ENCODE data around the gene SP2.
A peak's percentile ranks its signal among the peaks of the same experiment; 100 is the strongest.

Gene SP2

GRCh38 chr17:47899643-47900042 is 3.6 kb downstream of the SP2 start:
- TF ChIP-seq EGR1 (IDR thresholded peaks at IDR 0.05) (no peak), EP300 (IDR thresholded peaks at IDR 0.05; ENCODE audit: borderline replicate concordance) (no peak), RAD21 (IDR thresholded peaks at IDR 0.05; ENCODE audit: low read depth) (no peak), YY1 (IDR thresholded peaks at IDR 0.05; ENCODE audit: low read depth) (no peak), ZBTB7A (IDR thresholded peaks at IDR 0.05; ENCODE audit: low read depth) (no peak), NFIC (IDR thresholded peaks at IDR 0.05) (no peak), TCF12 (IDR thresholded peaks at IDR 0.05; ENCODE audit: low read depth) (no peak), FOXM1 (IDR thresholded peaks at IDR 0.05; ENCODE audit: borderline replicate concordance, low read depth) (no peak), TEAD4 (IDR thresholded peaks at IDR 0.05) (no peak), CREB1 (IDR thresholded peaks at IDR 0.05; ENCODE audit: low read depth) (no peak)

- TF ChIP-seq TCF12 (IDR thresholded peaks at IDR 0.05; ENCODE audit: low read depth) (no peak), EGR1 (IDR thresholded peaks at IDR 0.05) (no peak), TEAD4 (IDR thresholded peaks at IDR 0.05) (no peak), FOXM1 (IDR thresholded peaks at IDR 0.05; ENCODE audit: borderline replicate concordance, low read depth) (no peak), CREB1 (IDR thresholded peaks at IDR 0.05; ENCODE audit: low read depth) (no peak), YY1 (IDR thresholded peaks at IDR 0.05; ENCODE audit: low read depth) (no peak), ZBTB7A (IDR thresholded peaks at IDR 0.05; ENCODE audit: low read depth) (no peak), NFIC (IDR thresholded peaks at IDR 0.05) (no peak), USF1 (IDR thresholded peaks at IDR 0.05) (no peak), TAF1 (IDR thresholded peaks at IDR 0.05; ENCODE audit: low read depth) (no peak), EP300 (IDR thresholded peaks at IDR 0.05; ENCODE audit: borderline replicate concordance) (no peak), CEBPB (IDR thresholded peaks at IDR 0.05) (no peak), RAD21 (IDR thresholded peaks at IDR 0.05; ENCODE audit: low read depth) (no peak)
- TF ChIP-seq, protein P1, sequence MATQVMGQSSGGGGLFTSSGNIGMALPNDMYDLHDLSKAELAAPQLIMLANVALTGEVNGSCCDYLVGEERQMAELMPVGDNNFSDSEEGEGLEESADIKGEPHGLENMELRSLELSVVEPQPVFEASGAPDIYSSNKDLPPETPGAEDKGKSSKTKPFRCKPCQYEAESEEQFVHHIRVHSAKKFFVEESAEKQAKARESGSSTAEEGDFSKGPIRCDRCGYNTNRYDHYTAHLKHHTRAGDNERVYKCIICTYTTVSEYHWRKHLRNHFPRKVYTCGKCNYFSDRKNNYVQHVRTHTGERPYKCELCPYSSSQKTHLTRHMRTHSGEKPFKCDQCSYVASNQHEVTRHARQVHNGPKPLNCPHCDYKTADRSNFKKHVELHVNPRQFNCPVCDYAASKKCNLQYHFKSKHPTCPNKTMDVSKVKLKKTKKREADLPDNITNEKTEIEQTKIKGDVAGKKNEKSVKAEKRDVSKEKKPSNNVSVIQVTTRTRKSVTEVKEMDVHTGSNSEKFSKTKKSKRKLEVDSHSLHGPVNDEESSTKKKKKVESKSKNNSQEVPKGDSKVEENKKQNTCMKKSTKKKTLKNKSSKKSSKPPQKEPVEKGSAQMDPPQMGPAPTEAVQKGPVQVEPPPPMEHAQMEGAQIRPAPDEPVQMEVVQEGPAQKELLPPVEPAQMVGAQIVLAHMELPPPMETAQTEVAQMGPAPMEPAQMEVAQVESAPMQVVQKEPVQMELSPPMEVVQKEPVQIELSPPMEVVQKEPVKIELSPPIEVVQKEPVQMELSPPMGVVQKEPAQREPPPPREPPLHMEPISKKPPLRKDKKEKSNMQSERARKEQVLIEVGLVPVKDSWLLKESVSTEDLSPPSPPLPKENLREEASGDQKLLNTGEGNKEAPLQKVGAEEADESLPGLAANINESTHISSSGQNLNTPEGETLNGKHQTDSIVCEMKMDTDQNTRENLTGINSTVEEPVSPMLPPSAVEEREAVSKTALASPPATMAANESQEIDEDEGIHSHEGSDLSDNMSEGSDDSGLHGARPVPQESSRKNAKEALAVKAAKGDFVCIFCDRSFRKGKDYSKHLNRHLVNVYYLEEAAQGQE (IDR thresholded peaks at IDR 0.05; ENCODE audit: low read depth): no peak
- TF ChIP-seq, protein P2, sequence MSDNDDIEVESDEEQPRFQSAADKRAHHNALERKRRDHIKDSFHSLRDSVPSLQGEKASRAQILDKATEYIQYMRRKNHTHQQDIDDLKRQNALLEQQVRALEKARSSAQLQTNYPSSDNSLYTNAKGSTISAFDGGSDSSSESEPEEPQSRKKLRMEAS (IDR thresholded peaks at IDR 0.05): no peak
These were observed 5.4 kb downstream of the SP2 start for GRCh38 chr17:47901423-47901822.

- TF ChIP-seq TAF1 (IDR thresholded peaks at IDR 0.05; ENCODE audit: low read depth): no peak
- TF ChIP-seq EGR1 (IDR thresholded peaks at IDR 0.05): no peak
- no peak for TF ChIP-seq CEBPB (IDR thresholded peaks at IDR 0.05)
- no peak for TF ChIP-seq ZBTB7A (IDR thresholded peaks at IDR 0.05; ENCODE audit: low read depth)
- TF ChIP-seq CREB1 (IDR thresholded peaks at IDR 0.05; ENCODE audit: low read depth): no peak
- no peak for TF ChIP-seq YY1 (IDR thresholded peaks at IDR 0.05; ENCODE audit: low read depth)
- TF ChIP-seq RAD21 (IDR thresholded peaks at IDR 0.05; ENCODE audit: low read depth): no peak
- TF ChIP-seq NFIC (IDR thresholded peaks at IDR 0.05): no peak
- TF ChIP-seq EP300 (IDR thresholded peaks at IDR 0.05; ENCODE audit: borderline replicate concordance): no peak
- TF ChIP-seq, protein P1 (IDR thresholded peaks at IDR 0.05; ENCODE audit: low read depth): no peak
- no peak for TF ChIP-seq USF1 (IDR thresholded peaks at IDR 0.05)
- TF ChIP-seq TCF12 (IDR thresholded peaks at IDR 0.05; ENCODE audit: low read depth): no peak
- TF ChIP-seq, protein P2 (IDR thresholded peaks at IDR 0.05): no peak
- TF ChIP-seq TEAD4 (IDR thresholded peaks at IDR 0.05): no peak
These were observed 6.2 kb downstream of the SP2 start for GRCh38 chr17:47902039-47902744.

DNA sequence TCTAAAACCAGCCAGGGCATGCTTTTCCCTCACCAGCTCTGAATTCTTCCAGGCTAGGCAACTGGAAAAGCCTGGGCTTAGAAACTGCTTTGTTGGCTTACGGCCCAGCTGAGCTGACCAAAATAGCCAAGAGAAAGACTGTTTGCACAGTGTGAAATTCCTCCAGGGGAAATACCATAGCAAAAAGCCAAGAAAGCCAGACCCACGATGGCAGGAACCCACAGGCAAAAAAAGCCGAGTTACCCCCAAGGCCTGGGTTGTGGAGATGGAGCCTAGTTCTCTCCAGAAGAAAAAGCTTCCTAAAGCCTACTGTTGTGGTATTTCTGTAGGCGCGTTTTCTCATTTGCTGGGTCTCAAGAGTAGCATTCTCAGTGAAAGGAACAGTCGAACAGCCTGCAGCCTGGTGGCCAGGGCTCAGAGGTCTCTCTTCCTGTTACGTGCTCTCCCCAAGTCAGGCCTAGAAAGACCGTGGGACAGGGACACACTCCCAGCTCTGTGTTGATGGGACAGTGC is 9.2 kb downstream of the SP2 start:
- TF ChIP-seq, protein P1 (IDR thresholded peaks at IDR 0.05; ENCODE audit: low read depth): no peak
- 0 out of 2 replicates have a peak, but pooled peaks have one; percentile 33 for TF ChIP-seq NFIC (IDR thresholded peaks at IDR 0.05)
- no peak for TF ChIP-seq EP300 (IDR thresholded peaks at IDR 0.05; ENCODE audit: borderline replicate concordance)
- no peak for TF ChIP-seq ZBTB7A (IDR thresholded peaks at IDR 0.05; ENCODE audit: low read depth)
- TF ChIP-seq CREB1 (IDR thresholded peaks at IDR 0.05; ENCODE audit: low read depth): no peak
- no peak for TF ChIP-seq TCF12 (IDR thresholded peaks at IDR 0.05; ENCODE audit: low read depth)

Data from Ishikawa (cell line).